PC-9 (cell line): Measurements from ENCODE around the gene TTC27.

ENCODE experiments used
- EZH2 ChIP-seq: fragments of 200-600 bp; sonication (generic); IDR thresholded peaks from 2 replicates; pipeline ENCODE4 v1.8.0; 2017; ENCODE audit warnings: antibody characterized with exemption, low read depth
- TF ChIP-seq, protein P1 (sequence below): fragments of 200-600 bp; sonication (generic); conservative IDR thresholded peaks from 2 replicates; pipeline ENCODE4 v1.6.1; 2017; ENCODE audit warnings: mixed run types, antibody characterized with exemption, mild to moderate bottlenecking, moderate library complexity

DNA sequence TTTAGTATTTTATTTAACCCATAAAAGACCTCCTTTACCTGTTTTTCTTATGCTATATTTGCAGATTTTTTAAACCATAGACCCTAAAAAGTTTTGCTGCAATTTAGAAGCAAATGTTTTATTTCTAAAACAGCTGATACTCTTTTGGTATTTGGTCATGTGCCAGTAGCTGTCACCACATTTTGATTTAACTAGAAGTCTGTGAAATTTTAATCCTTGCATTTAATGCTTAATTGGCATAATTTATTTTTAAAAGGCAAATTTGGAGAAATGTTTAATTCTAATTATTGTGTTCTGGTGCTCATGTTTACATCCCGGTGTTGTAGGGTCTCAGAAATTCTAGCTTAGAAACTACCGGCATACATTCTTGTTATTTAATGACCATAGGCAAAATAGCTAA lies 111.8 kb downstream of the TTC27 start:
- TF ChIP-seq, protein P1, sequence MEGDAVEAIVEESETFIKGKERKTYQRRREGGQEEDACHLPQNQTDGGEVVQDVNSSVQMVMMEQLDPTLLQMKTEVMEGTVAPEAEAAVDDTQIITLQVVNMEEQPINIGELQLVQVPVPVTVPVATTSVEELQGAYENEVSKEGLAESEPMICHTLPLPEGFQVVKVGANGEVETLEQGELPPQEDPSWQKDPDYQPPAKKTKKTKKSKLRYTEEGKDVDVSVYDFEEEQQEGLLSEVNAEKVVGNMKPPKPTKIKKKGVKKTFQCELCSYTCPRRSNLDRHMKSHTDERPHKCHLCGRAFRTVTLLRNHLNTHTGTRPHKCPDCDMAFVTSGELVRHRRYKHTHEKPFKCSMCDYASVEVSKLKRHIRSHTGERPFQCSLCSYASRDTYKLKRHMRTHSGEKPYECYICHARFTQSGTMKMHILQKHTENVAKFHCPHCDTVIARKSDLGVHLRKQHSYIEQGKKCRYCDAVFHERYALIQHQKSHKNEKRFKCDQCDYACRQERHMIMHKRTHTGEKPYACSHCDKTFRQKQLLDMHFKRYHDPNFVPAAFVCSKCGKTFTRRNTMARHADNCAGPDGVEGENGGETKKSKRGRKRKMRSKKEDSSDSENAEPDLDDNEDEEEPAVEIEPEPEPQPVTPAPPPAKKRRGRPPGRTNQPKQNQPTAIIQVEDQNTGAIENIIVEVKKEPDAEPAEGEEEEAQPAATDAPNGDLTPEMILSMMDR: no peak
- no peak for TF ChIP-seq EZH2
